Astrocyte of the hippocampus (primary cell): ENCODE results near the gene IPCEF1.
"Not testable (repeated sequence)": the region's sequence is repeated elsewhere in the genome, so short reads cannot be mapped to it uniquely, and the experiment has no call there.

Source experiments
- DNase-seq: peaks from one replicate; pipeline ENCODE4 v3.0.0; 2011; ENCODE audit warnings: low read depth, low spot score

Gene IPCEF1

DNA sequence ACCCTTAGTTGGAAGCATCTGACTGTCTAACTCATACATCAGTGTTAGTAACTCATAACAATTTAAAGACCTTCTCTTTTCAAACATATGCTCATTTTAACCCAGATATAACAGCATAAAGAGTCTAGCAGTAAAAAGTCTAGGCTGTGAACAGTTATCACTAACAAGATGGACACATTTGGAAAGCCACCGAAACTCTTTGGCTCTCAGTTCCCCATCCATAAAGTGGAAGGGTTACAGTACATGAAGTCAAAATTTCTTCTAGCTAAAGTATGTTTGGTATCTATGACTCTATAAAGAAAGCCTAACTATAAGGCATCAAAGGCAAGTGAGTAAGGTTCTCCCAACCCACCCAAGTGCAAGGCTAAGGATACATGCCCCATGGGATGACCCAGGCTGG lies 22.5 kb downstream of the IPCEF1 start:
- not testable (repeated sequence) for DNase-seq

- no peak for DNase-seq
Measured at GRCh38 chr6:154331750-154332149, 24.9 kb downstream of the IPCEF1 start.

DNA sequence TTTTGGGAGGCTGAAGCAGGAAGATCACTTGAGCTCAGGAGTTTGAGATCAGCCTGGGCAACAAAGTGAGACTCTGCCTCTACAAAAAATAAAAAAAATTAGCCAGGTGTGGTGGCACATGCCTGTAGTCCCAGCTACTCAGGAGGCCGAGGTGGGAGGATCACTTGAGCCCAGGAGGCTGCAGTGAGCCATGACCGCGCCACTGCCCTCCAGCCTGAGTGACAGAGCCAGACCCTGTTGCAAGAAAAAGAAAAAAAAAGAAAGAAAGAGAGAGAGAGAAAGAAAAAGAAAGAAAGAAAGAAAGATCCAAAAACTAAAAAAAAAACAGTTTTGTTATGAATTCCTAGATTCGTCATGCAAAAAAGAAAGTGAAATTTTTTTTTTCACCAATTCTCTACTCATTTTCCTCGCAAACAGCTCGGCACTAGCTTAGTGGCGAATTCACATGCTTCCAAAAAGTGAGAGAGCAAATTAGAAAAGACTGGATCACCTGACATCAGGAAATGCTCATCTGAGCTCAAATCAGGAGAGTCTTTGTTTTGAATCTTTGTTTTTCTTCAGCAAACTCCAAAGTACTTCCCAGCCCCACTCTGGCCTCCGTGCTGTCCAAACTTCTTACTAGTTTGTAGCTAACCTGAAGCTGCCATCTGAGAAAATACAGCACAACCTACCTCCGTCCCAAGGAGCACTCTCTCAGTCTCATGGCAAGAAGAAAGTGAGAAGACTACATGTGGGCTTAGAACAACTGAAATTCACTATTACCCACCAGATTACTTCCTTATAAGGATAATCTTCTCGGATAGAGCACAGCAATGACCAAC lies 27.0 kb downstream of the IPCEF1 start:
- DNase-seq = no peak

- not testable (repeated sequence) for DNase-seq
Measured at GRCh38 chr6:154327313-154327712, 29.3 kb downstream of the IPCEF1 start.

- DNase-seq = no peak
Measured at GRCh38 chr6:154325142-154325541, 31.5 kb downstream of the IPCEF1 start.

DNA sequence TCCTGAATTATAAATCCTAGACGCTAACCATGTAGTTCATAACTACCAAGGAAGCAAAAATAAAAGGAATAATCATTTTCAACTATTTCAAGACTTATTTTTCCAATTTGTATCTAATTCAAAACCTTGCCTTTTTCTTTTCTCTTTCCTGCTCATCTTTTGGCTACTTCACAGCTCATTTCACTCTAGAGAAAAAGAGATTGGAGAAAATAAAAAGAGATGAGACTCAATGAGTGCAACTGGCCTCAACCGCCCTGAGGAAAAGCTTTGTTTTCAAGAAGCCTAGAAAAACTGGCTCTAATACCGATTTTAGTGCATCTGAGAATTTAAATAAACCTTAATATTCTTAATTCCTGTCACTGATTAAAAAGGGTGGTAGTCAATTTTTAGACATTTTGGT lies 36.4 kb downstream of the IPCEF1 start:
- no peak for DNase-seq

DNA sequence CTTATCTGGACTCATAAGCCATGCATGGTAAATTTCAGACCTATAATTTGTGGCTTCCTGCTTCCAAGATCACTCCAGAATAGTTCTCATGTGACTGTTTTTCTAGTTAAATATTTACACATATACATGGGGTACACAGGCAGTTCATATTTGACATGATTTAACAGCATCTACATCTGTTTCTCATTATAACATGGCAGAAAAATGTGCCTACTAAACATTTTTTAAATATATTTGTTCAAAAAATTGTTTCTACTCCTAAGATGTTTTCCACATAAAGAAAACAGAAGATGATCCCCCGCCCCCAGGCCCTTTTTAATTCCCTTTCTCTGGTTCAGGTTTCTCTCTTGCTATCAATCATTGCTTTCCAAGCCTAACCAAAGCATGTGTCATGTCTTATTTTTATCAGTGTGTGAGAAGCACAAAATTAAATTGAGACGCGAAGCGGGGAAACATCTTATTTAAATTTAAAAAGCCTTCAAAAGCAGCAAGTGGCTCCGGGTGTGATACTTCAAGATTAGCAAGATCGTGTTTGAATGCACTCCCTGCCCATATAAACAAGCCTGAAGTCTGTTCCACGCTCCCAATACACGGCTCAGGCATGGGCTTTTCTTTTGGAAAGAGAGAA lies 37.3 kb downstream of the IPCEF1 start:
- no peak for DNase-seq

DNA sequence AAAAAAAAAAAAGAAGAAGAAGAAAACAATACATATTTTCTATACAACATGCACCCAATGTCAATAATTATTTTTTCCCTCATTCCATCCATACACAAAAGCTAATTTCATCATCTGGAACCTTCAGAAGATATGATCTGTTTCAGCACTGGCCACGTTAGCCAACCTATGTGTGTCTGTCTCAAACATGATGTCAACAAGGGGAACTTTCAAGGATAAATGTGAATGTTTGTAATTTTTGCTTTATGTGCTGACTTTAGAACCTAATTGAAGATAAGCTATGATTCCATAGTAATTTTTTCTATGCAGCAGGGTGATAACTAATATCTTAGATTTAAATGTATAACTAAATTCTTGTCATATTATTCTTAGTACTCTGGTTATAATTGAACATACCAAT lies 37.9 kb downstream of the IPCEF1 start:
- no peak for DNase-seq

- DNase-seq = no peak
Measured at GRCh38 chr6:154316131-154316530, 40.5 kb downstream of the IPCEF1 start.

DNA sequence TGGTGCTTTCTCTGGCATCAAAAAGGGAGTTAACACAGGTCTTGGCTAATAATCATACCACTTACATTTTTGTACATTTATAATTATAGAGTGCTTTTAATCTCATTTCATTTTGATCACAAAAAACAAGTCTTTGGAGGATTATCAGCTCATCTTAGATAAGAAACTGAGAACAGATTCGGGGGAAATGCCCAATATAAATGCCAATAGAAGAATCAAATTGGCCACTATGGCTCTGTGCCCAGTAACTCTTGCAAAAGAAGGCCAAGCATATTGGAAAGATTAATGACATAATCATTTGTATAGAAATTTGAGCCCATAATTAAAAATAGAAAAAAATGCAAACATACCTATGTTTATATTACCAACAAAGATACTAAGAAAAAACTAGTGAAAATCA lies 42.5 kb downstream of the IPCEF1 start:
- DNase-seq = no peak

DNA sequence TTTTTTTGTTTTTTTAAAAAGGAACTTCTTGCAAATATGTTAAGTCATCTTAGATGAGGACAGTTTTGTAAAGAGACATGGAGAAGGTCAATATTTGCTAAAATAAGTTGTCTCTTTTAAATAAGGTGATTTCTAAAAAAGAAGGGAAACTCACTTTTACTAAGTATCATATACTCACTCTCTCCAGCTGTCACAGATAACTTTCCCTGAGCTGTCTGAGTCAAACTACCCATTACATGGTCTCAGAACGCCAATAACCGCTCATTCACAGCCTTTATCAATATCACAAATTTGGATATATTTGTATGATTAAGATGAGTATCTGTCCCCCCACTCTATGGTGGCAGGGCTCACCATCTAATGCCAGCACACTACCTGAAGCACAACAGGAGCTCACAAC lies 47.6 kb downstream of the IPCEF1 start:
- DNase-seq = no peak

DNA sequence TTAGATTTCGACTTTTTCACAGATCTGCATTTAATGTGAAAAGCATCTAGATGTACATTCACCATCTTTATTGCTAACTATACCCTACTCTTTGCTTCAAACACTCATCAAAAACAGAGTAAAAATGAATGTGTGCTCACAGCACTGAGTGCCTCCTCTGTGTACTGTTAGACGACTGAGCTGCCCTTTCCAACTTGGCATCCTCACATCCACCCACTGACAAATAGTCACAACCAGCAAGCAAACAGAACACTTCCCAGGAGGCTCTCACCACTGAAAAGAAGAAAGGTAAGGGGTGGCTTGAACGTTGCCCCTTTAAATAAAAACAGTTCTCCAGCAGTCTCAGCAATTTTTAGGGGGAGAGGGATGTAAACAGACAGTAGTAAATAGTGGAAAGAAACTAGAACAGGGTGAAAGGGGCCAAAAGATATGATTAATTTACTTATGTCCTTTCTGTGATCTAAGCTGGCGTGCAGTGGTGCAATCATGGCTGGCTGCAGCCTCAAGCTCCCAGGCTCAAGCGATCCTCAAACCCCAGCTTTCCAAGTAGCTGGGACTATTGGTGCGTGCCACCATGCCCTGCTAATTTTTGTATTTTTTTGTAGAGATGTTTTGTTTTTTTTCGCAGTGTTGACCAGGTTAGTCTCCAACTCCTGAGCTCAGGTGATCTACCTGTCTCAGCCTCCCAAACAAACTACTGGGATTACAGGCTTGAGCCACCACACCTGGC lies 48.7 kb downstream of the IPCEF1 start:
- no peak for DNase-seq

- not testable (repeated sequence) for DNase-seq
Measured at GRCh38 chr6:154307147-154307546, 49.5 kb downstream of the IPCEF1 start.

DNA sequence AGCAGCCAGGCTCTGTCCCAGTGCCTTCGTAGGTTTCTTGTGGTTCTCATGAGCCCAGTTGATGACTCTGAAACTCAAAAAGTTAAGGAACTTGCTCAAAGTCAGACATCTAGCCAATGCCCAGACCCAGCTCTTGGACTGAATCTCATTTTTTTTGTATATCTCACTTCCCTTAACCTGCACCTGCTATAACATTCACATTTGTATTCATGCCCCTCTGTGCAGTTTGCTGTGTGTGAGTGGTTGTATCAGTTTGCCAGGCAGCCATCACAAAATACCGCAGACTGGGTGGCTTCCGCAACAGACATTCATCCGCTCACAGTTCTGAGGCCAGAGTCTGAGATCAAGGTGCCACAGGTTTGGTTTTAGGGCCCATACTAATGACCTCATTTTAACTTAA lies 49.9 kb downstream of the IPCEF1 start:
- DNase-seq = no peak

DNA sequence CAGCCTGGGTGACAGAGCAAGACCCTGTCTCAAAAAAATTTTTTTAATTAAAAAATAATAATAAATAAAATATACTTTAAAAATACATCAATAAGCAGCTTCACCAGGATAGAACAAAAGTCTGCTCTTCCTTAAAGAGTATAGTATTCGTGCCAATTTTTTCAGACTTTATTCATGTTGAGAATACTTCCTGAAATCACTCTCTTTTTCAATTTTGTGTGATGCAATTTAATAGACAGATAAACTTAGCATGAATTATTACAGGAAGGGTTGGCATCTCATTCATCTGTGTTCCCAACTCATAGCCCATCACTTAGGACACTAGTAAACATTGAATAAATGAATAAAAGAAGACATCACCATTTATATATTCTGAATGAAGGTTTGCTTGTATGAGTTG lies 52.4 kb downstream of the IPCEF1 start:
- DNase-seq = no peak

GRCh38 chr6:154303642-154304041 lies 53.0 kb downstream of the IPCEF1 start:
- DNase-seq = not testable (repeated sequence)

DNA sequence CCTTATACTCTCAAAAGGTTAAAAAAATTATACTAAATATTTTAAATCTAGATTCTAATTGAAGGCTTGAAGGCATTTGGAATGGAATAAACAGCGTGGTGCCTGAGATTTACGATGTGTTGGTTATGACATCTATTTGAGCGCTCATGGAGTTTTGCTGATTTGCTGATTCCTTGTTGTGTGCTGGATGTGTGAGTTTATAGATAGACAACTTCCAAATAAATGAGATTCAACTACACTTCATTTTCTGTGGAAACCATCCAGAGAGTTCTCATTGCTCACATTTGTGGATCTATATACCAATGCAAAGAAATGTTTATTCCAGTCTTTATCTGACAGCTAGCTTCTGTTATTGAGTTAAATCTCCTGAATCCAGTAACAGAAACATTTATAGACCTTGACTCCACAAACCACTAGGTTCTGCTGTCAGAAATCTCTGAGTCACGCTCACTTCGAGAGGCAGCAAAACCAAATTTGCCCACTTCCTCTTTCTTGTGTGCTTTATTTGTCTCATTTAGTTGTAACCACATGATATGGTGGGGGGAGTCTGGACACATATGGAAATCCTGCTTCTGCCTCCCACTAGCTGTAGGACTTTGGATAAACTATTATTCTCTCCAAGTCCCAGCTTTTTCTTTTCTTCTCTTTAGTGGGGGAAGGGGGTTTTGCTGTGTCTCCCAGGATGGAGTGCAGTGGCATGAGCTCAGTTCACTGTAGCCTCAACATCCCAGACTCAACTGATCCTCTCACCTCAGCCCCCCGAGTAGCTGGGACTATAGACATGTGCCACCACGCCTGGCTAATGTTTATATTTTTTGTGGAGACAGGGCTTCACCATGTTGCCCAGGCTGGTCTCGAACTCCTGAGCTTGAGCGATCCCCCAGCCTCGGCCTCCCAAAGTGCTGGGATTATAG lies 54.5 kb downstream of the IPCEF1 start:
- peak; percentile 87 for DNase-seq

DNA sequence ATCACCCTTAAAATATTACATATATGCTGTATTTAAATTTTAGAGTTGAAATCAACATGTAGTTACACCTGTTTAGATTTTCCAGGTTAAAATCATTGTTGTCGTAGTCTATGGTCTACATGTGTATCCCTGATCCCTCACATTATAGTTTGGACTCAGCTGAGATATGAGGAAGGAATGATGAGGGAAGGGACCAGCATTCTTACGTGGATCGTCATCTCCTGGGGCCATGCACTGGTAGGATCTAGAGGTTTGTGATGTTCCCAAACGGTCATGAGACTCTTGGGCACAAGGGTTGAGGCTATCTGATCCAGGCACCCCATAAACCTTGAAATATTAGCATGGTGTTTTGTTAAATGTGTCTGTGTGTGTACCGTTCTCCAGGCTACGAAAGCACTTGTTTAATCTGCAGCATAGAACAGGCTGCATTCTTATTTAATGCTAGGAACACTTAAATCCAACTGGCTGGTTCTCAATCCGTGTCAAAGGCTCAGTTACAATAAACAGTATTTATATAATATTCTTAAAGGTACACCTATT lies 55.4 kb downstream of the IPCEF1 start:
- DNase-seq = no peak

GRCh38 chr6:154298297-154298696 lies 58.3 kb downstream of the IPCEF1 start:
- peak; percentile 65 for DNase-seq

GRCh38 chr6:154297721-154298120 lies 58.9 kb downstream of the IPCEF1 start:
- peak; percentile 65 for DNase-seq

DNA sequence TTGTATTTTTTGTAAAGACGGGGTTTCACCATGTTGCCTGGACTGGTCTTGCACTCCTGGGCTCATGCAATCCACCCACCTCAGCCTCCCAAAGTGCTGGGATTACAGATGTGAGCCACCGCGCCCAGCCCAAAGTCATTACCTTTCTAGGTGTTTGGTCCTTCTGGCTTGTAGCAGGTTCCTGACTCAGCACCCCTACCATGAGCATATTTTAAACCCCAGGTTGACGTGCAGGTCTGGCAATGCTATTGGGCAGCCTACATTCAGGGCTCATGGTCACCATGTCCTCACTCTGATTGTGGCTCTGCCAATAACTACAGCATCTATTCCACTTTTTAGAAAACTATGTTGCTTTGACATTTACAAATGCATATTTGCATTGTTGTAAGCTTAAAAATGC lies 59.4 kb downstream of the IPCEF1 start:
- DNase-seq = no peak
